ENCODE measurements around the gene ARHGEF7. TPM values are rescaled to one million over a fixed set of nuclear protein-coding genes. Genes with fewer than 3 reads are reported as not detected.

The ARHGEF7 gene
- total RNA-seq, 1 donor from 2014 or later = 64.6 TPM

GRCh38 chr13:111280681-111281585, 165.8 kb downstream of the ARHGEF7 start:
- Histone ChIP-seq H3F3A (ENCODE audit: low read depth) (no peaks in the 10 kb centered on the region), H4K20me1 (ENCODE audit: low read depth) (peaks cover 4% of the 10 kb centered on the region), H3K4me1 (no peaks in the 10 kb centered on the region), H3K27me3 (no peaks in the 10 kb centered on the region), H3K4me3 (no peak overlapping the region), H3K9ac (no peak overlapping the region), H3K27ac (no peak overlapping the region), H3K9me3 (ENCODE audit: low read depth) (no peaks in the 10 kb centered on the region), H3K4me2 (no peak overlapping the region), H3K36me3 (peaks cover 11% of the 10 kb centered on the region), H2AFZ (replicated peaks) (no peak overlapping the region), H3K79me2 (ENCODE audit: low read depth) (no peaks in the 10 kb centered on the region)
- no peak for DNase-seq (ENCODE audit: low spot score)
- Mint-ChIP-seq H3K36me3 (peaks cover 32% of the 10 kb centered on the region), H3K27ac (peak overlapping the region; percentile 31), H3K4me1 (no peaks in the 10 kb centered on the region), H3K9me3 (no peaks in the 10 kb centered on the region), H3K4me3 (no peak overlapping the region), H3K27me3 (ENCODE audit: insufficient read depth, low read depth) (no peaks in the 10 kb centered on the region)
- TF ChIP-seq EZH2phosphoT487 (IDR thresholded peaks at IDR 0.05) = no peak
- no peak for TF ChIP-seq EZH2 (IDR thresholded peaks at IDR 0.05)
- TF ChIP-seq CTCF (IDR thresholded peaks at IDR 0.05) = no peak

GRCh38 chr13:111281751-111282311, 166.7 kb downstream of the ARHGEF7 start:
- DNase-seq (ENCODE audit: low spot score) = no peak
- no peak overlapping the region for H3K4me3 Mint-ChIP-seq
- no peaks in the 10 kb centered on the region for H3K9me3 ChIP-seq (ENCODE audit: low read depth)
- H3K79me2 ChIP-seq (ENCODE audit: low read depth) = no peaks in the 10 kb centered on the region
- H3K36me3 Mint-ChIP-seq = peaks cover 27% of the 10 kb centered on the region
- H3K27ac Mint-ChIP-seq = no peak overlapping the region
- no peak overlapping the region for H2AFZ ChIP-seq (replicated peaks)
- no peaks in the 10 kb centered on the region for H3K27me3 ChIP-seq
- H3F3A ChIP-seq (ENCODE audit: low read depth) = no peaks in the 10 kb centered on the region
- TF ChIP-seq EZH2phosphoT487 (IDR thresholded peaks at IDR 0.05) (no peak), CTCF (IDR thresholded peaks at IDR 0.05) (no peak), EZH2 (IDR thresholded peaks at IDR 0.05) (no peak)
- peaks cover 4% of the 10 kb centered on the region for H4K20me1 ChIP-seq (ENCODE audit: low read depth)
- H3K27ac ChIP-seq = no peak overlapping the region
- no peak overlapping the region for H3K4me2 ChIP-seq
- no peak overlapping the region for H3K4me3 ChIP-seq
- H3K36me3 ChIP-seq = peaks cover 7% of the 10 kb centered on the region
- H3K27me3 Mint-ChIP-seq (ENCODE audit: insufficient read depth, low read depth) = no peaks in the 10 kb centered on the region
- H3K9me3 Mint-ChIP-seq = no peaks in the 10 kb centered on the region
- H3K9ac ChIP-seq = no peak overlapping the region
- H3K4me1 Mint-ChIP-seq = no peaks in the 10 kb centered on the region
- H3K4me1 ChIP-seq = no peaks in the 10 kb centered on the region

GRCh38 chr13:111282425-111282824, 167.3 kb downstream of the ARHGEF7 start:
- Histone ChIP-seq H3F3A (ENCODE audit: low read depth) (no peaks in the 10 kb centered on the region), H3K9ac (no peak overlapping the region), H3K27ac (no peak overlapping the region), H3K4me2 (no peak overlapping the region), H4K20me1 (ENCODE audit: low read depth) (peaks cover 4% of the 10 kb centered on the region), H3K9me3 (ENCODE audit: low read depth) (no peaks in the 10 kb centered on the region), H3K36me3 (peaks cover 1% of the 10 kb centered on the region), H3K4me3 (no peak overlapping the region), H3K27me3 (no peaks in the 10 kb centered on the region), H2AFZ (replicated peaks) (no peak overlapping the region), H3K4me1 (no peaks in the 10 kb centered on the region), H3K79me2 (ENCODE audit: low read depth) (no peaks in the 10 kb centered on the region)
- Mint-ChIP-seq H3K27ac (no peak overlapping the region), H3K4me1 (no peaks in the 10 kb centered on the region), H3K27me3 (ENCODE audit: insufficient read depth, low read depth) (no peaks in the 10 kb centered on the region), H3K36me3 (peaks cover 29% of the 10 kb centered on the region), H3K9me3 (no peaks in the 10 kb centered on the region), H3K4me3 (no peak overlapping the region)
- TF ChIP-seq EZH2 (IDR thresholded peaks at IDR 0.05) (no peak), CTCF (IDR thresholded peaks at IDR 0.05) (no peak)
- no peak for DNase-seq (ENCODE audit: low spot score)

Data from neural progenitor cell (in vitro differentiated cells).